OCI-LY3 (cell line): ENCODE data around the gene SLC5A1.
"Not testable (repeated sequence)": the region's sequence is repeated elsewhere in the genome, so short reads cannot be mapped to it uniquely, and the experiment has no call there.

Experiments
- CTCF ChIP-seq: fragments of 200-600, 300-600 bp; sonication (generic); IDR thresholded peaks from 2 replicates; pipeline ENCODE4 v1.5.1; 2014; ENCODE audit warnings: antibody characterized with exemption, low read length, low read depth
- EZH2phosphoT487 ChIP-seq: fragments of 200-600 bp; shearing (Covaris generic); IDR thresholded peaks from 2 replicates; pipeline ENCODE4 v1.6.1; 2018; ENCODE audit warnings: antibody characterized with exemption, mixed run types, low read depth

- TF ChIP-seq CTCF, EZH2phosphoT487: not testable (repeated sequence)
Measured at GRCh38 chr22:32157632-32158031, 114.6 kb downstream of the SLC5A1 start.
